K562 (cell line): ENCODE results near the gene SCAPER. TPM values are rescaled to one million over a fixed set of nuclear protein-coding genes. Genes with fewer than 3 reads are reported as not detected.

ENCODE experiments used
- BCL6 ChIP-seq: fragments of 250-450 bp; sonication (Bioruptor Pico); IDR thresholded peaks from 2 replicates; pipeline ENCODE4 v1.4.0; 2020
- CBX1 ChIP-seq: sonication (generic); IDR thresholded peaks from 2 replicates; pipeline ENCODE4 v1.6.1; 2016; ENCODE audit warnings: antibody characterized with exemption, low read depth, mild to moderate bottlenecking
- CUX1 ChIP-seq: fragments of 200-800 bp; sonication (Bioruptor generic); IDR thresholded peaks from 2 replicates; pipeline ENCODE4 v1.6.1; 2016; ENCODE audit warnings: missing genetic modification characterization, missing compliant biosample characterization
- E2F5 ChIP-seq: sonication (generic); formaldehyde crosslinking; IDR thresholded peaks from 2 replicates; pipeline ENCODE4 v1.8.0; 2022; ENCODE audit warnings: mild to moderate bottlenecking, missing genetic modification reagents
- E2F6 ChIP-seq, 2 experiments: IDR thresholded peaks; 2 replicates each; pipeline ENCODE4 v1.6.1; 2011; ENCODE audit warnings: borderline replicate concordance in 1 of 2, control low read depth in 1 of 2, low read depth in 1 of 2, low read length in 1 of 2, mild to moderate bottlenecking in 1 of 2, mixed read lengths in 1 of 2, moderate library complexity in 1 of 2; ENCODE audit not compliant: insufficient read depth in 1 of 2, insufficient read length in 1 of 2, poor library complexity in 1 of 2, severe bottlenecking in 1 of 2; ENCODE audit errors: extremely low read depth in 1 of 2
- ELF2 ChIP-seq: fragments of 250-450 bp; sonication (Bioruptor Pico); IDR thresholded peaks from 2 replicates; pipeline ENCODE4 v1.5.0; 2021; ENCODE audit warnings: mild to moderate bottlenecking
- ID3 ChIP-seq, 2 experiments: fragments of 250-450 bp in 1 of 2; fragments of 450-650 bp in 1 of 2; sonication (Bioruptor Pico) in 1 of 2; IDR thresholded peaks; 2 replicates each; pipeline versions ENCODE4 v1.6.1 to v1.8.0; 2016 to 2021; ENCODE audit warnings: mild to moderate bottlenecking in 2 of 2, moderate library complexity in 2 of 2, missing compliant biosample characterization in 1 of 2, missing genetic modification characterization in 1 of 2
- NKRF ChIP-seq: fragments of 450-650 bp; IDR thresholded peaks from 2 replicates; pipeline ENCODE4 v1.6.1; 2016; ENCODE audit warnings: borderline replicate concordance
- PHF8 ChIP-seq: fragments of 200-600 bp; sonication (generic); IDR thresholded peaks from 2 replicates; pipeline ENCODE4 v1.6.1; 2012; ENCODE audit warnings: mixed run types, mild to moderate bottlenecking, inconsistent platforms, low read length, moderate library complexity, borderline replicate concordance
- PKNOX1 ChIP-seq: fragments of 450-650 bp; IDR thresholded peaks from 2 replicates; pipeline ENCODE4 v1.6.1; 2016
- PTBP1 ChIP-seq: fragments of 200-400 bp; formaldehyde crosslinking; IDR thresholded peaks from 2 replicates; pipeline ENCODE4 v1.6.1; 2017; ENCODE audit warnings: low read depth, low read length
- ZFX ChIP-seq: sonication (generic); formaldehyde crosslinking; IDR thresholded peaks from 2 replicates; pipeline ENCODE4 v1.8.0; 2022; ENCODE audit warnings: mild to moderate bottlenecking, missing genetic modification reagents, moderate library complexity
- ZKSCAN1 ChIP-seq: fragments of 150-350 bp; IDR thresholded peaks from 2 replicates; pipeline ENCODE4 v1.6.1; 2016; ENCODE audit warnings: low read depth, low read length
- ZNF717 ChIP-seq: fragments of 250-450 bp; sonication (Bioruptor Pico); IDR thresholded peaks from 2 replicates; pipeline ENCODE4 v1.5.0; 2021
- polyA plus RNA-seq, 8 experiments: library from polyadenylated mRNA; depleted of rRNA in 4 of 8; stranded (reverse) in 5 of 8; unstranded in 3 of 8; fragments of >200 nt; fragmentation: Nextera tagmentation in 2 of 8; fragmentation: Illumina TruSeq in 1 of 8; extraction: Ambion mirVana in 2 of 8; extraction: Trizol in 1 of 8; gene quantifications; 2 replicates each; pipeline versions ENCODE4 v1.2.1 to v1.2.3, GENCODE V29; 2011 to 2014; ENCODE audit warnings: inconsistent platforms in 1 of 8, missing spikeins in 1 of 8
- total RNA-seq, 7 experiments: library from RNA; depleted of rRNA in 6 of 7; stranded (reverse); fragments of >200 nt in 6 of 7; fragmentation: Illumina TruSeq in 2 of 7; extraction: Trizol in 2 of 7; gene quantifications; 2 replicates each; pipeline versions ENCODE4 v1.2.1 to v1.2.3, GENCODE V29; 2011 to 2021; ENCODE audit warnings: low replicate concordance in 1 of 7

SCAPER gene
- total and polyA plus RNA-seq, 9 of the 15 experiments (the other 6 are each of a cell fraction or from before 2014, with no cell fraction given), result 1.3 to 5.7 (median 3.2) TPM

- TF ChIP-seq CBX1, result 0 out of 2 replicates have a peak, but pooled peaks have one; percentile 27
- no peak for TF ChIP-seq ID3 (CRISPR knock-in tag; IDR thresholded peaks at IDR 0.05)
- 0 out of 2 replicates have a peak, but pooled peaks have one; percentile 41 for TF ChIP-seq ID3 (tag; IDR thresholded peaks at IDR 0.05)
- TF ChIP-seq ZFX (CRISPR knock-in tag), result peak; percentile 86
- TF ChIP-seq E2F6 (IDR thresholded peaks at IDR 0.05; ENCODE audit: borderline replicate concordance in 1 of 2, extremely low read depth in 1 of 2, insufficient read depth in 1 of 2, insufficient read length in 1 of 2, low read depth in 1 of 2, low read length in 1 of 2, poor library complexity in 1 of 2, severe bottlenecking in 1 of 2), result peak; percentile 93 to 96
- TF ChIP-seq E2F5 (CRISPR knock-in tag), result peak; percentile 79; the same call in 1 of the 2 replicates
- TF ChIP-seq ZNF717 (CRISPR knock-in tag), result no peak
- no peak for TF ChIP-seq BCL6 (CRISPR knock-in tag)
- no peak for TF ChIP-seq NKRF
- no peak for TF ChIP-seq CUX1 (CRISPR knock-in tag)
- no peak for TF ChIP-seq PKNOX1
- no peak for TF ChIP-seq ZKSCAN1
- peak; percentile 59; the same call in 1 of the 2 replicates for TF ChIP-seq ELF2 (CRISPR knock-in tag)
- peak; percentile 52; the same call in 1 of the 2 replicates for TF ChIP-seq PHF8
- TF ChIP-seq PTBP1, result 0 out of 2 replicates have a peak, but pooled peaks have one; percentile 21
Measured at GRCh38 chr15:76337696-76338485, 567.2 kb downstream of the SCAPER start (continued).
